ENCODE measurements around the gene TMEM190. TPM values are rescaled to one million over a fixed set of nuclear protein-coding genes. Genes with fewer than 3 reads are reported as not detected.
"Not testable (repeated sequence)": the region's sequence is repeated elsewhere in the genome, so short reads cannot be mapped to it uniquely, and the experiment has no call there.

Gene TMEM190
- polyA plus RNA-seq, 3 donors from 2014 or later = not detected

DNA sequence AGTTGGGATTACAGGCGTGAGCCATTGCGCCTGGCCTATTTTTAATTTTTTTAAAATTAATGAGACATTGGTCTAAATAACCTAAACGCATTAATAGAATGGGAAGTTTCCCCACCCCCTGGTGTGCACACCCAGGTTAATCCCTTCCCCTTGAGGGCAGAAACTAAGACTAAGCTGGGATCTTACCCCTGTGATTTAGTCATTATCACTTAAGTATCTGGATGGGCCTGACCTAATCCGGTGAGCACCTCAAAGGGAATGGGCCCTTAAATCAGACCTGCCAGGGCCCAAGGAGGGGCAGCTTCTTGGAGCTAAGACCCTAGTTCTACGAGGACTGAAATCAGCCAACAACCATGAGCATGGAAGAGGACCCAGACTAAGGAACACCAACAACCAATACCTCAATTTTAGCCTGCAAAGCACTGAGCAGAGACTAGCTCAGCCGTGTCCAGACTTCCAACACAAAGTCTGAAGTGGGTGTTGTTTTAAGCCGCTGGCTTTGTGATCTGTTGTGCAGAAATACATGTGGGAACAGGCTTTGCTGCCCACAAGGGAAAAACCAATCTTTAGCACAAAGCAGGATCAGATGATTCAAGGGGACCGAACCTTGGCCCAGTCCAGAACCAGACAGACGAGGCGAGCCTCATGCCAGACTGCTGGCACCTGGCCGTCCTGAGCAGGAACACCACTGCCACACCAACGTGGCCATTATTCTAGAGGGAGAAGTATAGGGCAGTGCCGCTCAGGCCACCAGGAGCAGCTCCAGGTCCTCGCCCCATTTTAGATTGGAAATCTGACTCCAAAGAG is 23.9 kb downstream of the TMEM190 start:
- DNase-seq = no peak
- no peak overlapping the region for H3K4me3 Mint-ChIP-seq

DNA sequence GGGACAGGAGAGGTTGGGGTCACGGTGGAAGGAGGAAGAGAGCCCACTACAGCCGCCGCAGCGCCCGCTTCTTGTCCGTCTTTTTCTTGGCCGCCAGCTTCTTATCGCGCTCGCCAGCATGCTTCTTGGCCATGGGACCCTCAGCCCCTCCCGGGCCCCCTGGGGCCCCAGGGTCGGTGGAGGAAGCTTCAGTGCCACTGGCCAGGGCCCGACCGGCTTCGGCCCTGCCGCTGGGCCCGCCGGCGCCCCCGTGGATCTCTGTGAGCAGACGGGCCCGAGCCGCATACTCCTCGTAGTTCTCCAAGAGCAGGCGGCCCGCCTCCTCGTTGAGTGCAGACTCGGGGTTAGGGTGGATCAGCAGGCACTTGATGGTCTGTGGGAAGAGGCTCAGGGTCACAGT is 24.8 kb downstream of the TMEM190 start:
- peaks cover 5 to 30% (median 19%) of the 10 kb centered on the region in 3 donors for H3K36me3 Mint-ChIP-seq
- not testable (repeated sequence) for DNase-seq; H3K9me3 Mint-ChIP-seq; H3K4me3 Mint-ChIP-seq; H3K27me3 Mint-ChIP-seq (ENCODE audit: low read depth in 3 of 3); H3K27ac Mint-ChIP-seq
- H3K4me1 Mint-ChIP-seq = peaks cover 15 to 16% of the 10 kb centered on the region in 2 donors

More for the DNA sequence above, 23.9 kb downstream of the TMEM190 start:
- Mint-ChIP-seq H3K36me3 (peaks cover 5 to 21% (median 14%) of the 10 kb centered on the region in 3 donors), H3K4me1 (peaks cover 6 to 7% of the 10 kb centered on the region in 2 donors), H3K27me3 (ENCODE audit: low read depth in 3 of 3) (peaks cover 0 to 7% (median 4%) of the 10 kb centered on the region in 3 donors), H3K27ac (peak overlapping the region in 1 of 6 donors; percentile 31), H3K9me3 (no peaks in the 10 kb centered on the region)

DNA sequence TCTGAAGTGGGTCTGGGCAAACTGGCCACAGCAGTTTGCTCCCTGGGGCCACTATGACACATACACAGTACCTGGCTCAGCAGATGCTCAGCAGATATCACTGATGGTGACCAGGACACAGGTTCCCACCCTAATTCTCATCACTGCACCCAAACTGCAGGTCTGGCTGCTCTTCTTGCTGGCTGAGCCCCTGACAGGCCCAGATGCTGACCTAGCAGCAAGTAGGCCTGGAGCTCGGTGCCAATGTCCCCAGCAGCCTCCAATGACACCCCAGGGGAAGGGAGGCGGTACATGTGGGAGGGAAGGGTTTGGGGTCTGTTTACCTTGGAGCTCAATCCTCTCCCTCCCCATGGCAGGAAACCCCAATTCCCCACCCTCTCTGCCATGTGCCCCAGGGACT is 25.9 kb downstream of the TMEM190 start:
- peaks cover 3 to 12% (median 10%) of the 10 kb centered on the region in 3 donors for H3K27me3 Mint-ChIP-seq (ENCODE audit: low read depth in 3 of 3)
- peaks cover 20 to 22% of the 10 kb centered on the region in 2 donors for H3K4me1 Mint-ChIP-seq
- no peak overlapping the region for H3K27ac Mint-ChIP-seq
- DNase-seq = no peak
- H3K4me3 Mint-ChIP-seq = no peak overlapping the region
- no peaks in the 10 kb centered on the region for H3K9me3 Mint-ChIP-seq
- H3K36me3 Mint-ChIP-seq = peaks cover 5 to 32% (median 19%) of the 10 kb centered on the region in 3 donors

DNA sequence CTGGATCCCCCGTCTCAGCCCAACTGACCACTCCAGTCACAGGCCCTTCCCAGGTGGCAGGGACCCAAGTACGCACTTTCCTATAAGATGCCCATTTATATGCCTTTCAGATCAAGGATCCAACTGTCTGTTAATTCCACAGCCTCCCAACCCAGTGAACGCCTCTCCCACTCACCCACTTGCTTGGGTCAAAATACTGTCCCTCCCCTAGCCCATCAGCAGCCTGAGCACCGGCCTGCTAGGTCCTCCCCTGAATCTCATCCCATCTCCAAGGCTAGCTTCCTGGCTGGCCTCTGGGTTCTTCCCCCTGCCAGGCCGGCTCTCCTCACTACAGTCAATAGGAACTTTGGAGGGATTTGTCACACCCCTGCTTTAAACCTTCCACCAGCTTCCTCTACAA is 29.0 kb downstream of the TMEM190 start:
- Mint-ChIP-seq H3K4me1 (peaks cover 32 to 35% of the 10 kb centered on the region in 2 donors), H3K27ac (peak overlapping the region in 5 of 6 donors; percentile 55 to 89 (median 73)), H3K36me3 (peaks cover 1 to 32% (median 17%) of the 10 kb centered on the region in 3 donors), H3K4me3 (peak overlapping the region; percentile 63 to 91 (median 80)), H3K27me3 (ENCODE audit: low read depth in 3 of 3) (peaks cover 11 to 18% (median 14%) of the 10 kb centered on the region in 3 donors), H3K9me3 (no peaks in the 10 kb centered on the region)
- no peak for DNase-seq

DNA sequence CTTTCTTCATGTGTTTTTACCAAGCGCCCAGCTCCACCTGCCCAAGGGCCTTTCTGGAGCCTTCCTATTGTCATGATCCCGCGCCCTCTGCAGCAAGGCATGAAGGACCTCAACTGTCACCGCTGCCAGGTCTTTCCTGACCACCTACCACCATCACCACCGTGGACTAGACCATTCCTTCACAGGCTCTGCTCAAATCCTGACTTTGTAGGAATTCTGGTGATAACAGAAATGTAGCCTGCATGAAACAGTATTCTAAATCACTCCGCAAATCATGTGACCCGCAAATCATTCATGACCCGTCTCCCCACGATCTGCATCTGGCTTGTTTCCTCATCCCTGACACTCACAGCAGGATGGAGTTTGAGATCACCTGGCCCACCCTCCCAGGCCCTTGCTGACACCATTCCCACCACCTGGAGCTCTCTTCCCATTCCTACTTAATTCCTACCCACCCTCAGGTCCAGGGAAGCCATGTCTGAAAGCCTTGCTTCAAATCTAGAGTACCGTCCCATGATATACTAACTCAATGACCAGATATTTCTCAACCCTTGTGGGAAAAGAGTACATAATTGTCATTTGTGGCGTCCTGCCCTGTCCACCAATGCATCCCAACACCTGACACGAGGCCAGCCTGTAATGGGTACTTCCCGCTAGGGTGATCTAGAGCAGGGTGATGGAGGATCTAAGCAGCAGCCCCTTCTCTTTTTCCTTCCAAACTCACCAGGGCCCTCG is 29.6 kb downstream of the TMEM190 start:
- Mint-ChIP-seq H3K4me3 (peak overlapping the region; percentile 78 to 91 (median 83)), H3K27ac (peak overlapping the region; percentile 73 to 99 (median 86)), H3K27me3 (ENCODE audit: low read depth in 3 of 3) (peaks cover 11 to 18% (median 14%) of the 10 kb centered on the region in 3 donors)

DNA sequence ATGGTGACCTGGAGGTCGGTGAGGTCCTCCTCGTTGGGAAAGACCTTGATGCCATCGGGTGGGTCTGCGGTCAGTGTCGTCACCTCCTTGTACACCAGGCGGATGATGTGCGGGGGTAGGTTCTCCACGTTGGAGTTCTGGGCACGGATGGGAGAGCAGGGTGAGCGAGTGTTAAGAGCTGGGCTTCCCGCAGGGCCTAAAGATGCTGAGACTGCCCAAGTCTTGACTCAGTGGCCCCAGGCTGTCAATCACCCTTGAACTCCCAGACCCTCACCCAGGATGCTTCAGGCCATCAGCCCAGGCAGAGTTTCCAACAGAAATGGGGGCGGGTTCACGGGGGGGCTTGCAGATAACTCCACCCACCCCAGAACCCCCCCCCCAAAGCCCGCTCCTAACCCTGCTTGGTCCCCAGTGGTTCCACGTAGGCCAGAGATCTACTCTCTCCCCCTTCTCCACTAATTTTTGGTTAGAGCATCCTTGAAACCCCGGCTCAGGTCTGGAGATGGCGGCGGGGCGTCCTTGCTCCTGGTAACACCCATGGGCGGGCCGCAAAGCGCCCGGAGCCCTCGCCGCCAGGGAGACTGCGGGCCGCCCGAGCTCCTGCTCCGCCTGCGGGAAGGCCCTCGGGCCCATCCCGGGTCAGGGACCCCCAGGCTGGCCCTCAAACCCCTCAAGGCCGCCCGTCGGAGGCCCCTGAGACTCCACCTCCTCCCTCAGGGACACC is 30.4 kb downstream of the TMEM190 start:
- Mint-ChIP-seq H3K27ac (peak overlapping the region; percentile 81 to 100 (median 88)), H3K4me1 (peaks cover 32 to 35% of the 10 kb centered on the region in 2 donors), H3K4me3 (peak overlapping the region; percentile 83 to 96 (median 93)), H3K27me3 (ENCODE audit: low read depth in 3 of 3) (peaks cover 11 to 18% (median 14%) of the 10 kb centered on the region in 3 donors), H3K36me3 (peaks cover 0 to 29% (median 12%) of the 10 kb centered on the region in 3 donors), H3K9me3 (no peaks in the 10 kb centered on the region)
- DNase-seq = no peak

More for the DNA sequence above, 29.6 kb downstream of the TMEM190 start:
- H3K4me1 Mint-ChIP-seq = peaks cover 32 to 35% of the 10 kb centered on the region in 2 donors
- no peak for DNase-seq
- H3K9me3 Mint-ChIP-seq = no peaks in the 10 kb centered on the region
- H3K36me3 Mint-ChIP-seq = peaks cover 0 to 32% (median 15%) of the 10 kb centered on the region in 3 donors

DNA sequence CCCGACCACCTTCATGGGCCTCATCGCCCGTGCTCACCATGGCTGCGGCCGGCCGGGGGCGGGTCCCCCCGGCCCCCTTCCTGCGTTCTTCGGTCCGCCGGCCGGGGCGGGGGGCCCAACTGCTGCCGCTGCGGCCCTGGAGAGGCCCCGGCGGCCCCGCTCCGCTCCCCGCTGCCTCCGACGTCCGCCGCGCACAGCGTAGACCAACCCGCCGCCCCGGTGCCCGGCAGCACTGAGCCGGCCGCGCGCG is 30.8 kb downstream of the TMEM190 start, which contains the start of gene UBE2S:
TSS of gene UBE2S (minus strand) at position 239 of the 250 bp plus-strand sequence. CDS start at position 40, 199 bp downstream.
- Mint-ChIP-seq H3K27me3 (ENCODE audit: low read depth in 3 of 3) (peaks cover 11 to 18% (median 14%) of the 10 kb centered on the region in 3 donors), H3K36me3 (peaks cover 0 to 24% (median 9%) of the 10 kb centered on the region in 3 donors), H3K4me1 (peaks cover 32 to 35% of the 10 kb centered on the region in 2 donors), H3K27ac (peak within 1 kb of the TSS; percentile 96 to 100 (median 99)), H3K4me3 (peak within 1 kb of the TSS; percentile 91 to 96 (median 93))
- H3K9me3 Mint-ChIP-seq, DNase-seq: not testable (repeated sequence)

DNA sequence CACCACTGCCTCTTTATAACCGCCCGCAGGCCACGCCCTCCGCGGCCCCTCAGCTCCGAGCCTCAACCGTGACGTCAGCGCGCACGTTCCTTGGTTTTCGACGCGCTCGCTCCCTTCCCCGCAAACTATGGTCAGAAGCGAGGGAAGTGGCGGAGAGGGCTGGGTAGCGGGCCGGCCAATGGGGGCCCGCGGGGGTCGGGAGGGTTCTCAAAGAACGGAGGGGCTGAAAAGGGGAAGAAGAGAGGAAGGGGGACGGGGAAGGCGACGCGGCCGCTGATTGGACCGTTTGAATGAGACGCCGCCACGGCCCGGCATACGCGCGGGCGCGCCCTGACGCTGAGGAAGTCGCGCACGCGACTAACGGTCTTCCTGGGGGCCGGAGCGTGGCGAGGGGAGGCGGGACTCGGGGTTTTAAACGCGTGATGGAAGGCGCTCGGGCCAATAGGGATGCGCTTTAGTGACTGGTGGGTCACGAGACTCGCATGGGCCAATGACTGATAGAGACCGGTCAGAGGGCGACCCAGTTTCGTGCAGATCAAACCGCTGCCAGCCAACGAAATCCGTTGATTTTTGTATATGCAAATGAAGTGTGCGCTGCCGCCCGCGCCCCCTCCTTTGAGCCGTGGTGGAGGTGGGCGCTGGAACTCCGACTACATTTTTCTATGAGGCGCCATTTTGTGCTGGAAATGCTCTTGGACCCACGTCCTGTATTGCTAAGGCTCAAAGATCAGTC is 31.3 kb downstream of the TMEM190 start:
- H3K36me3 Mint-ChIP-seq = peaks cover 0 to 22% (median 9%) of the 10 kb centered on the region in 3 donors
- H3K4me1 Mint-ChIP-seq = peaks cover 32 to 35% of the 10 kb centered on the region in 2 donors
- peak overlapping the region; percentile 96 to 100 (median 99) for H3K27ac Mint-ChIP-seq
- H3K27me3 Mint-ChIP-seq (ENCODE audit: low read depth in 3 of 3) = peaks cover 11 to 18% (median 14%) of the 10 kb centered on the region in 3 donors
- no peaks in the 10 kb centered on the region for H3K9me3 Mint-ChIP-seq
- peak; percentile 98 to 99 (median 99) for DNase-seq
- peak overlapping the region; percentile 91 to 96 (median 93) for H3K4me3 Mint-ChIP-seq

DNA sequence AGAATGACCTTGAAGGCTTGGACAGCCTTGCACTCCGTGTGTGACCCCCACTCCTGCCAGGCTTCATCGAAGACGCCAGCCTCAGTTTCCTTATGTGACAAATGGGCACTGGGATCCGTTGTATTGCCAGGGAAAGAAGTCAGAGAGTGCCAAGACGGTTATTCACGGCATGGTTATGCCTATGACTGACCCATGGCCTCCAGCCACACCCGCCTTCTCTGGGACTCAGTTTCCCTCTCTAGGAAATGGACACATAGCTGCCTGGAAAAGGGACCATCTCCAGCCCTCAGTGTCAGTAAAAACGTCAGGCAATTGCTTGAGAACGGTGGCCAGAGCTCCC is 31.9 kb downstream of the TMEM190 start:
- Mint-ChIP-seq H3K9me3 (no peaks in the 10 kb centered on the region), H3K27me3 (ENCODE audit: low read depth in 3 of 3) (peaks cover 11 to 15% (median 14%) of the 10 kb centered on the region in 3 donors), H3K4me3 (peak overlapping the region; percentile 91 to 96 (median 93)), H3K4me1 (peaks cover 27 to 34% of the 10 kb centered on the region in 2 donors), H3K27ac (peak overlapping the region; percentile 96 to 100 (median 99)), H3K36me3 (peaks cover 0 to 18% (median 5%) of the 10 kb centered on the region in 3 donors)
- DNase-seq = no peak

DNA sequence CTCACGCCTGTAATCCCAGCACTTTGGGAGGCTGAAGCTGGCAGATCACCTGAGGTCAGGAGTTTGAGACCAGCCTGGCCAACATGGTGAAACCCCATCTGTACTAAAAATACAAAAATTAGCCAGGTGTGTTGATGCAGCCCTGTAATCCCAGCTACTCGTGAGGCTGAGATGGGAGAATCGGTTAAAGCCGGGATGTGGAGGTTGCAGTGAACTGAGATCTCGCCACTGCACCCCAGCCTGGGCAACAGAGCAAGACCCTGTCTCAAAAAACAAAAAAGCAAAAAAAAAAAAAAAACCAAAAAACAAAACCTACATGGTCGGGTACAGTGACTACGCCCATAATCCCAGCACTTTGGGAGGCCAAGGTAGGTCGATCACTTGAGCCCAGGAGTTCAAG is 32.6 kb downstream of the TMEM190 start:
- Mint-ChIP-seq H3K4me1 (peaks cover 27 to 34% of the 10 kb centered on the region in 2 donors), H3K27me3 (ENCODE audit: low read depth in 3 of 3) (peaks cover 11 to 15% (median 14%) of the 10 kb centered on the region in 3 donors), H3K4me3 (peak overlapping the region; percentile 34 to 92 (median 51)), H3K36me3 (peaks cover 0 to 13% (median 5%) of the 10 kb centered on the region in 3 donors), H3K27ac (peak overlapping the region; percentile 81 to 100 (median 98))
- not testable (repeated sequence) for DNase-seq, H3K9me3 Mint-ChIP-seq

DNA sequence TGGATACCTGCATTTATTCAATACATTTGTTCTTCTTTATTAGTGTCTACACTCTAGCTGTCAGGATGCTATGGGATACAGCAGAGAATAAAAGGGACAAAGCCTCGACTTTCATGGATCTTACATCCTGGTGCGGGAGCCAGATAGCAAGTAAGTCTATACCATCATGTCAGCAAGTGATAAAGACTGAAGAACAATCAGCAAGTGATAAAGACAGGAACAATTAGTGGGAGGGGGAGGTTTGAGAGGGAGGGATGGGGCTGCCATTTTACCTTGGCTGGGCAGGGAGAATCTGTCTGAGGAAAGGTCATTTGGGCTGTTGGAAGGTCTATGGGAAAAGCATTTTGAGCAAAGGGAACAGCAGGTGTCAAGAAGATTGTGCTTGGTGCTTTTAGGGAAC is 33.5 kb downstream of the TMEM190 start:
- peak overlapping the region in 2 of 6 donors; percentile 34 to 47 for H3K27ac Mint-ChIP-seq
- peak overlapping the region in 1 of 5 donors; percentile 92 for H3K4me3 Mint-ChIP-seq

DNA sequence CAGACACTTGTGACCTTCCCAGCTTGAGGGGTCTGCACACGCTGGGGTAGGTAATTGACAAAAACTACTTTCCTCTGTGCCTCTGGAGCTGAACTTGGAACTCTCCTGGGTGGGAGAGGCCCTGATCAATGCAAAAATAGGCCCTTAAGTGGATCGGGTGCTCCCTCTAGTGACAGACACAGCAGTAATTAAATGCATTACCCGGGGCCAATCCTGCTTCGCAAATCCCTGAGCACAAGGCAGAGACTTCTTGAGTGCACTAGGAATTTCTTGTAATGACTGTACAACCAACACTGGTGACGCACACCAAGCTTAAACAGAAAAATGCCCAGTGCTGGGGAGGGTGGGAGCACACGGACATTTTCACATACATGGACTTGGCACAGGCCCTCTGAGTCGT is 41.6 kb downstream of the TMEM190 start:
- H3K4me3 Mint-ChIP-seq = no peak overlapping the region
- no peaks in the 10 kb centered on the region for H3K36me3 Mint-ChIP-seq
- peak overlapping the region in 1 of 6 donors; percentile 49 for H3K27ac Mint-ChIP-seq
- peaks cover 5 to 7% of the 10 kb centered on the region in 2 donors for H3K4me1 Mint-ChIP-seq
- H3K9me3 Mint-ChIP-seq = no peaks in the 10 kb centered on the region
- H3K27me3 Mint-ChIP-seq (ENCODE audit: low read depth in 3 of 3) = peaks cover 2 to 17% (median 10%) of the 10 kb centered on the region in 3 donors
- DNase-seq = peak; percentile 33 to 57 (median 39)

More for the DNA sequence above, 33.5 kb downstream of the TMEM190 start:
- peaks cover 27 to 34% of the 10 kb centered on the region in 2 donors for H3K4me1 Mint-ChIP-seq
- H3K27me3 Mint-ChIP-seq (ENCODE audit: low read depth in 3 of 3) = peaks cover 11 to 18% (median 15%) of the 10 kb centered on the region in 3 donors
- H3K9me3 Mint-ChIP-seq = no peaks in the 10 kb centered on the region
- H3K36me3 Mint-ChIP-seq = peaks cover 0 to 13% (median 5%) of the 10 kb centered on the region in 3 donors
- DNase-seq = no peak
